Measurements from ENCODE around the gene PIPOX. TPM values are rescaled to one million over a fixed set of nuclear protein-coding genes. Genes with fewer than 3 reads are reported as not detected.
"Not testable (repeated sequence)": the region's sequence is repeated elsewhere in the genome, so short reads cannot be mapped to it uniquely, and the experiment has no call there.

The PIPOX gene
- total RNA-seq, 6 experiments from 2014 or later, result 167 to 322 (median 226) TPM

GRCh38 chr17:29080965-29081364 lies 38.0 kb downstream of the PIPOX start:
- peaks cover 0 to 73% (median 25%) of the 10 kb centered on the region in 4 donors for H3K36me3 ChIP-seq

GRCh38 chr17:29084541-29085146 lies 41.7 kb downstream of the PIPOX start:
- intact Hi-C loops (cut with DNase I), result no loop called here
- Histone ChIP-seq H3K27ac (no peak overlapping the region), H3K36me3 (peaks cover 11 to 95% (median 33%) of the 10 kb centered on the region in 4 donors), H3K4me1 (no peaks in the 10 kb centered on the region), H3K27me3 (no peaks in the 10 kb centered on the region), H3K4me3 (no peak overlapping the region), H3K9me3 (no peaks in the 10 kb centered on the region)
- TF ChIP-seq POLR2A (IDR thresholded peaks at IDR 0.05), result no peak
- no peak for TF ChIP-seq CTCF (IDR thresholded peaks at IDR 0.05)
- whole genome bisulfite sequencing (ENCODE audit: insufficient coverage, low coverage, low lambda C conversion rate, missing lambda C conversion rate), result 83% methylated on average over 10 of the region's 21 CpGs
- ATAC-seq (peak in 2 of 4 donors; percentile 13 to 22), DNase-seq (no peak)

More at GRCh38 chr17:29080965-29081364, 38.0 kb downstream of the PIPOX start:
- TF ChIP-seq CTCF (IDR thresholded peaks at IDR 0.05), result no peak
- TF ChIP-seq POLR2A (IDR thresholded peaks at IDR 0.05), result no peak
- H3K27ac ChIP-seq, result no peak overlapping the region
- peaks cover 0 to 9% (median 0%) of the 10 kb centered on the region in 4 donors for H3K4me1 ChIP-seq
- H3K27me3 ChIP-seq, result no peaks in the 10 kb centered on the region
- WGBS (ENCODE audit: insufficient coverage, low coverage, low lambda C conversion rate, missing lambda C conversion rate), result 90% methylated on average over 14 of the region's 14 CpGs
- ATAC-seq, result no peak
- no peaks in the 10 kb centered on the region for H3K9me3 ChIP-seq
- intact Hi-C loops (cut with DNase I), result no loop called here
- no peak overlapping the region for H3K4me3 ChIP-seq
- DNase-seq, result no peak

- H3K36me3 ChIP-seq, result peaks cover 14 to 95% (median 35%) of the 10 kb centered on the region in 4 donors
- ATAC-seq (peak in 1 of 4 donors; percentile 5), DNase-seq (no peak)
- H3K4me3 ChIP-seq, result no peak overlapping the region
- TF ChIP-seq POLR2A (IDR thresholded peaks at IDR 0.05) (no peak), CTCF (IDR thresholded peaks at IDR 0.05) (no peak)
- H3K4me1 ChIP-seq, result no peaks in the 10 kb centered on the region
- 90% methylated on average over 6 of the region's 12 CpGs for WGBS (ENCODE audit: insufficient coverage, low coverage, low lambda C conversion rate, missing lambda C conversion rate)
- H3K27ac ChIP-seq, result no peak overlapping the region
- H3K27me3 ChIP-seq, result no peaks in the 10 kb centered on the region
- no peaks in the 10 kb centered on the region for H3K9me3 ChIP-seq
- intact Hi-C loops (cut with DNase I), result no loop called here
Measured at GRCh38 chr17:29085223-29085622, 42.3 kb downstream of the PIPOX start.

- H3K27ac ChIP-seq, result no peak overlapping the region
- no peak for DNase-seq
- intact Hi-C loops (cut with DNase I), result no loop called here
- no peak for ATAC-seq
- WGBS (ENCODE audit: insufficient coverage, low coverage, low lambda C conversion rate, missing lambda C conversion rate), result 92% methylated on average over 13 of the region's 19 CpGs
- H3K4me1 ChIP-seq, result no peaks in the 10 kb centered on the region
- H3K27me3 ChIP-seq, result no peaks in the 10 kb centered on the region
- no peak for TF ChIP-seq CTCF (IDR thresholded peaks at IDR 0.05)
- no peak for TF ChIP-seq POLR2A (IDR thresholded peaks at IDR 0.05)
- H3K36me3 ChIP-seq, result peaks cover 15 to 95% (median 43%) of the 10 kb centered on the region in 4 donors
- no peaks in the 10 kb centered on the region for H3K9me3 ChIP-seq
- no peak overlapping the region for H3K4me3 ChIP-seq
Measured at GRCh38 chr17:29086628-29087332, 43.8 kb downstream of the PIPOX start.

- H3K27me3 ChIP-seq; H3K9me3 ChIP-seq; H3K4me3 ChIP-seq; DNase-seq; ATAC-seq; H3K27ac ChIP-seq; H3K4me1 ChIP-seq; intact Hi-C loops (cut with DNase I): not testable (repeated sequence)
- 92% methylated on average over 2 of the region's 3 CpGs for WGBS (ENCODE audit: insufficient coverage, low coverage, low lambda C conversion rate, missing lambda C conversion rate)
- peaks cover 30 to 95% (median 48%) of the 10 kb centered on the region in 4 donors for H3K36me3 ChIP-seq
Measured at GRCh38 chr17:29088782-29089181, 45.8 kb downstream of the PIPOX start.

Data from right lobe of liver (tissue), 6 donors.